ENCODE measurements around the gene ZNF561. TPM values are rescaled to one million over a fixed set of nuclear protein-coding genes. Genes with fewer than 3 reads are reported as not detected.

Gene ZNF561
- total and polyA plus RNA-seq, 5 experiments from 2014 or later, result 12.2 to 78.4 (median 16.3) TPM

GRCh38 chr19:9570255-9570654 lies 50.8 kb downstream of the ZNF561 start:
- Mint-ChIP-seq H3K4me1 (peaks cover 7 to 19% (median 13%) of the 10 kb centered on the region in 4 donors), H3K27ac (no peak overlapping the region), H3K9me3 (peaks cover 0 to 98% (median 44%) of the 10 kb centered on the region in 9 donors), H3K36me3 (peaks cover 56 to 95% (median 70%) of the 10 kb centered on the region in 3 donors), H3K4me3 (no peak overlapping the region), H3K27me3 (no peaks in the 10 kb centered on the region)
- POLR2A ChIA-PET, result interaction anchor here (0.7 kb wide), 1 partner anchor 324 kb away, joined by 3 read pairs; no protein-coding TSS in a partner anchor
- no peak for ATAC-seq
- DNase-seq, result no peak

GRCh38 chr19:9566729-9567128 lies 54.3 kb downstream of the ZNF561 start:
- peaks cover 0 to 5% (median 2%) of the 10 kb centered on the region in 4 donors for H3K4me1 Mint-ChIP-seq
- DNase-seq, result no peak
- peak overlapping the region in 1 of 10 donors; percentile 20 for H3K4me3 Mint-ChIP-seq
- no peaks in the 10 kb centered on the region for H3K27me3 Mint-ChIP-seq
- peaks cover 0 to 98% (median 34%) of the 10 kb centered on the region in 9 donors for H3K9me3 Mint-ChIP-seq
- no peak for ATAC-seq
- peaks cover 63 to 92% (median 74%) of the 10 kb centered on the region in 3 donors for H3K36me3 Mint-ChIP-seq
- POLR2A ChIA-PET, result interaction anchor here (1.2 kb wide), 1 partner anchor 9 kb away, joined by 3 read pairs; no protein-coding TSS in a partner anchor
- H3K27ac Mint-ChIP-seq, result no peak overlapping the region

- Mint-ChIP-seq H3K27ac (peak overlapping the region in 1 of 10 donors; percentile 18), H3K4me1 (peaks cover 0 to 1% (median 0%) of the 10 kb centered on the region in 4 donors), H3K4me3 (peak overlapping the region in 2 of 10 donors; percentile 6 to 20), H3K9me3 (peaks cover 0 to 98% (median 32%) of the 10 kb centered on the region in 9 donors), H3K36me3 (peaks cover 57 to 92% (median 74%) of the 10 kb centered on the region in 3 donors), H3K27me3 (no peaks in the 10 kb centered on the region)
- DNase-seq (peak in 1 of 10 donors; percentile 7), ATAC-seq (no peak)
- POLR2A ChIA-PET, result interaction anchor here (0.5 to 1.2 kb wide), 3 partner anchors 9 to 262 kb away, joined by 3 read pairs; no protein-coding TSS in a partner anchor
Observed at GRCh38 chr19:9565900-9566705, 54.9 kb downstream of the ZNF561 start.

Other genes starting within 250 kb of the ZNF561 start
- gene ZNF266, start 185.7 kb downstream of the ZNF561 start, total RNA-seq, result 100 to 1,000 TPM; 140 to 147 TPM
- 10 to 100 TPM; 15.5 to 18.8 (median 17.7) TPM for gene ZNF266, start 185.7 kb downstream of the ZNF561 start, polyA plus RNA-seq
- not detected for gene ZNF560, start 122.6 kb downstream of the ZNF561 start, total RNA-seq
- not detected for gene ZNF560, start 122.6 kb downstream of the ZNF561 start, polyA plus RNA-seq
- gene ZNF426, start 82.6 kb downstream of the ZNF561 start, total RNA-seq, result 10 to 100 TPM; 24.4 to 27.3 TPM
- gene ZNF426, start 82.6 kb downstream of the ZNF561 start, polyA plus RNA-seq, result 10 to 100 TPM; 15.8 to 18.4 (median 17.4) TPM
- 10 to 100 TPM; 63.0 to 66.0 TPM for gene ZNF121, start 36.7 kb downstream of the ZNF561 start, total RNA-seq
- 1 to 10 TPM; 1.9 to 3.7 (median 3.5) TPM for gene ZNF121, start 36.7 kb downstream of the ZNF561 start, polyA plus RNA-seq
- gene ZNF562, start 53.9 kb upstream of the ZNF561 start, total RNA-seq, result 10 to 100 TPM; 27.0 to 29.5 TPM
- gene ZNF562, start 53.9 kb upstream of the ZNF561 start, polyA plus RNA-seq, result 1 to 10 TPM; 1.6 to 4.8 (median 2.5) TPM
- 10 to 100 TPM; 29.5 to 34.0 TPM for gene ZNF846, start 147.5 kb upstream of the ZNF561 start, total RNA-seq
- 10 to 100 TPM in 1 of 3 donors, 1 to 10 TPM in 2; 6.0 to 10.6 (median 9.5) TPM for gene ZNF846, start 147.5 kb upstream of the ZNF561 start, polyA plus RNA-seq
- gene FBXL12, start 197.8 kb upstream of the ZNF561 start, total RNA-seq, result 10 to 100 TPM; 38.0 to 42.1 TPM
- 10 to 100 TPM in 1 of 3 donors, 1 to 10 TPM in 2; 8.3 to 15.6 (median 8.5) TPM for gene FBXL12, start 197.8 kb upstream of the ZNF561 start, polyA plus RNA-seq
- gene UBL5, start 206.7 kb upstream of the ZNF561 start, total RNA-seq, result 100 to 1,000 TPM; 222 to 232 TPM
- 100 to 1,000 TPM; 694 to 819 (median 701) TPM for gene UBL5, start 206.7 kb upstream of the ZNF561 start, polyA plus RNA-seq
- 10 to 100 TPM; 63.3 to 65.6 TPM for gene PIN1, start 214.1 kb upstream of the ZNF561 start, total RNA-seq
- gene PIN1, start 214.1 kb upstream of the ZNF561 start, polyA plus RNA-seq, result 100 to 1,000 TPM in 1 of 3 donors, 10 to 100 TPM in 2; 85.3 to 126 (median 95.8) TPM